HL-60/S4 treated with retinoic acid at 250 ng/mL for 4 days and 3 days (cell line): Measurements from ENCODE around the gene TSR2.

ENCODE experiments used
- in situ Hi-C: fragments of 300-500 bp; cut with MboI; formaldehyde crosslinking; loops from 2 replicates; pipeline ENCODE4 v1.7.0; 2022; ENCODE audit warnings: low sequenced_read_pairs

Gene TSR2, protein sequence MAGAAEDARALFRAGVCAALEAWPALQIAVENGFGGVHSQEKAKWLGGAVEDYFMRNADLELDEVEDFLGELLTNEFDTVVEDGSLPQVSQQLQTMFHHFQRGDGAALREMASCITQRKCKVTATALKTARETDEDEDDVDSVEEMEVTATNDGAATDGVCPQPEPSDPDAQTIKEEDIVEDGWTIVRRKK

DNA sequence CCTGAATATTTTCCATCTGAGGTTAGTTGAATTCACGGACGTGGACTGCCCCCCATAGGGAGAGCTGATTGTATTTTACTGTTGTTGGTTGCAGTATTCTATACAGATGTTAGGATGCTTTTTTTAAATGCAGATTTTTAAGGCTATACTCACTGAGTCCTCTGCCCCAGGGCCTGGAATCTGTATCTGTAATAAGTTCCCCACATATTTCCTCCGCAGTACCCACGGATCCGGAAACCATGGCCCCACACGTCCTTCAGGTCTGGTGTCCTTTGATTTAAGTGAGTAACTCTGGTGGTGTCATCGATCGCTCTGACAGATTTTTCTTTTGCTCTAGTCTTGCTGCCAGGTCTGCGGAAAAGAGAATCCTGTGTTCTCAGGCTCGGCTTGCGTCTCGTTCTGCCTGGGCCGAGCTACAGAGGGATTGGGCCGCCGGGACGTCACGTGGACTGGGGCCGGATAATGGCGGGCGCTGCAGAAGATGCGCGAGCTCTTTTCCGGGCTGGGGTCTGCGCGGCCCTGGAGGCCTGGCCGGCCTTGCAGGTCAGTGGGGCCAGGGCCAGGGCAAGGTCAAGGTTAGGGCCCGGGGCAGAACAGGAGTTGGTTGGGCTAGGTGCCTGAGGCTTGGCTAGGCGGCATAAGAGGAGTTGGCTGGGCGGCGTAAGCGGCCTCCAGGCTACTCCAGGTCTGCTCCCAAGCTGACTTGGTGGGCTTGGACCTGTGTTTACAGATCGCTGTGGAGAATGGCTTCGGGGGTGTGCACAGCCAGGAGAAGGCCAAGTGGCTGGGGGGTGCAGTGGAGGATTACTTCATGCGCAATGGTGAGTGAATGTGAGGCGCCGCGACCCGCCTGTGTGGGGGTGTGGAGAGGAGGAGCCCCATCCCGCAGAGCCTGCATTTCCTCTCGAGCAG is at the start of gene TSR2:
Gene TSR2, plus strand, starts transcription at position 445 of the 912 bp plus-strand sequence. Its CDS starts 18 bp downstream, at position 463.
- in situ Hi-C loops, result no loop called here

- in situ Hi-C loops, result no loop called here
Observed at GRCh38 chrX:54397113-54397512, 43.1 kb upstream of the TSR2 start.

GRCh38 chrX:54407266-54407665 is 32.9 kb upstream of the TSR2 start:
- in situ Hi-C loops, result no loop called here

- in situ Hi-C loops, result no loop called here
Observed at GRCh38 chrX:54411732-54412131, 28.5 kb upstream of the TSR2 start.

- in situ Hi-C loops, result no loop called here
Observed at GRCh38 chrX:54413753-54414152, 26.5 kb upstream of the TSR2 start.

GRCh38 chrX:54415534-54416350 is 24.5 kb upstream of the TSR2 start:
- in situ Hi-C loops, result no loop called here

DNA sequence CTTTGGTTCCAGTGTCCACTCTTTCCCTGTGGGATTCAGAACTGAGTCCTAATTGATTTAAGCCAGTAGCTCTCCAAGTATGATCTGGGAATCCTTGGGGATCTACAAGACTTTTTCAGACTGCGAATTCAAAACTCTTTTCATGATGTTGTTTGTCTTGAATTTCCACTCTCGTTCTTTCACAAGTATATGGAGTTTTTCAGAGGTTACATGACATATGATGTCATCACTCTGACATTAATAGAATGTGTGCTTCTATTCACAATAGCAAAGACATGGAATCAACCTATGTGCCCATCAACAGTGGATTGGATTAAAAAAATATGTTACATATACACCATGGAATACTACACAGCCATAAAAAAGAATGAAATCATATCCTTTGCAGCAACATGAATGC is 23.2 kb upstream of the TSR2 start:
- in situ Hi-C loops, result no loop called here

DNA sequence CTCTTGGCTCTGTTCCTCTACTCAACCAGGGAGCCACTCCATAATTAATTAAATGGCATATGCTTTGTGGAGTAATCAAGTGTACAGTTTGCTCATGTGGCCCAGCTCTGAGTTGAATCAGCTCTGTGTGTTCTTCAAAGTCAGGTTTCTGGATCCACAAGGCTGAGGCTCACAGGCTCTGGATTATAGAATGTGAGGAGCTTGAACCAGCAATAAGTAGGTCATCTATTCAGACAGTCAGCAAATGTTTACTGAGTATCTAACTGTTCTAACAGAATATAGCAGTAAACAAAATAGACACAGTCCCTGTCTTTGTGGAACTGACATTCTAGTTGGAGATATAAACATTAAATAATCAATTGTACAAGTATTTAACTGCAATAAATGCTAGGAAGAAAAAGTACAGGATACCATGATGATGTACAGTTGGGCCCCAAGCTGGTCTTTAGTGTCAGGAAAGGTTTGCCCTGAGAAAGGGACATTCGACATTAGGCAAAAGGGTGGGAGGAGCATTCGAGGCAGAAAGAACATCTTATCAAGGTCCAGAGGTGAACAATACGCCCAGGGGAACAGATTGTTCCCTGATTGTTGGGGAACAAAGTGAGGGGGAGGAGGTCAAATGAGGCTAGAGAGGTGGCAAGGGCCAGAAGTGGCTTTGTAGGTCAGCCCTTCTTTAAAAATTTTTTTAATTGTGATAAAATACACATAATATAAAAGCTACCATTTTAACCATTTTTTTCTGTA is 20.5 kb upstream of the TSR2 start:
- in situ Hi-C loops, result no loop called here

GRCh38 chrX:54422168-54422567 is 18.0 kb upstream of the TSR2 start:
- in situ Hi-C loops, result no loop called here

DNA sequence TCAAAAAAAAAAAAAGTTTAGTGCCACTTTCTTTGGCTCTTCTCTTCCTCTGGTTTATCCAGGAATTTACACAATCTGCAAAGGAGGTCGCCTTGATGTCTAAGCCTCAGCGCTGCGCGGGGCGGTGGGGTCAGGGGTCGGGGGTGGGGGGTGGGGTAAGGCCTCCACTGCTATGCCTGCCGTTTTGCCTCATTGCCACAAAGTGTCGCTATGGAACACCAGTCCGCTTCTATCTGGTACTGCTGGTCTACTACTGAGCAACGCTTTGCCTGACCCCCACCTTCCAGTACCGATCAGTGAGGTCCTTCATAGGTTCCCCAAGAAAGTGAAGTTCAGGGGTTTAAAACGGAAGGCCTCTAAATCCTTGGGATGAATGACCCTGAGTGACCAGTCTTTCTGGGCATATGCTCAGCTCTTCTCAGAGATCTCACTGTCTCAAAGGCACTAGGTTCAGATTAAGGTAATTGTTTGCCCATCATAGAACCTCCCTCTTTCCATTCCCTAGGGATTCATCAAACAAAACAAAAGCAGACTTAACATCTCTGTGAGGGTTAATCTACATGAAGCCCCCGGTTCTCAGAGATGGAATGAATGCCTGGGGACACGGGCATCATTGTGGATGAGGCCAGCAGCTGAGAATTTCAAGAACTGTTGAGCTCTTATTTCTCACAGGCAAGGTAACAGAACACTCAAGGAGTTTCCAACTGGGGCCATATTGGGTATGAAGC is 16.9 kb upstream of the TSR2 start:
- in situ Hi-C loops, result no loop called here

DNA sequence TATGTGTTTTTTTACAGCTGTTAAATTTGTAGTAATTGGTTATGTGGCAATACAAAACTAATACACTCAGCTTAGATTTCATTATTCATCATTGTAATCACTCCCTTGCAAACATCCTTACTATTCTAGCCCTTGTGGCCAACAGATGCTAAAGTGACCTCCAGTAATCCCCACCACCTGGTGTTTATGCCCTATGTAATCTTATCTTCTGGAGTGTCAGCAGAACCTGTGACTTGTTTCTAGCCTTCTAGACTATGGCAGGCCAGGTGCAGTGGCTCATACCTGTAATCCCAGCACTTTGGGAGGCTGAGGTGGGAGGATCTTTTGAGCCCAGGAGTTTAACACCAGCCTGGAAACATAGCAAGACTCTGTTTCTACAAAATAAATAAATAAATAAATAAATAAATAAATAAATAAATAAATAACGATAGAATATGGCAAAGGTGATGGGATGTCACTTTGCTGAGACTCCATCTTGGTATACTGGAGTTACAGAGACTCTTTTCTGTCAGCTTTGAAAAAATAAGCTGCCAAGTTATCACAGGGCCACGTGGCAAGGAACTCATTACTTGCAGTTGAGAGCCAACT is 12.3 kb upstream of the TSR2 start:
- in situ Hi-C loops, result no loop called here

DNA sequence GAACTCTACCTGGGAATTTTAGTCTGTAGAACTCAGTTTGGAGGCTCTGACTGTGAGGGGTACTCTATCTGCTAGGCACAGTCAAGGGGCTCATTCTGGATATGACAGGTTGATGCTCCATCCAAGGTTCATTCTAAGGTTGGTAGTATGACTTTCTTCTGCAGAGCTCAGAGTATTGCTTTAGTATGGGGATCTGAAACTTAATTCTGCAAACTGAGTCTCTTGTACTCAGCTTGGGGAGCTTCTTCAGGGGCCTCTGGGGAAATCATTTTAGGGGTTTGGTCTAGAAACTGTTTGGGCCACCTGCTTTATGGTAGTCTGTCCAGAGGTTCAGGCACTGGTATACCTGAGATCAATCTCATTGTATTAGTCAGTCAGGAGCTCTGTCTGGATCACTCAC is 9.7 kb upstream of the TSR2 start:
- in situ Hi-C loops, result no loop called here

DNA sequence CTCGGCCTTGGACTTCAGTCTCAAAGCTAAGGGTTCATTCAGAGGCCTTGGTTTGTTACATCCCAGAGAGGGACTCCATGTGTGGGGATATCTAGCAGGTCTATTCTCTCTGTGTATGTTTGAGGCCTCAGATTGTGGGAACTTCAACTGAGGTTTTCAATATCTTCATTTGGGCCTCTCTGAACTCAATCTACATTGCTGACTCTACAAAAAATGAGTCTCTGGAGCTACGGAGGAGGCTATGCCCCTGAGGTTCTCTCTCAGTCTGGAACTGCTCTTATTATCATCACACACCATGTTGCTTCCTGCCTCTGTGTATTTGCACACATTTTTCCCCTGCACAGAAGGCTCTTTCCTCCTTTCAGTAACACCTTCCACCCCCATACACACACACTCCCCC is 5.1 kb upstream of the TSR2 start:
- in situ Hi-C loops, result no loop called here

DNA sequence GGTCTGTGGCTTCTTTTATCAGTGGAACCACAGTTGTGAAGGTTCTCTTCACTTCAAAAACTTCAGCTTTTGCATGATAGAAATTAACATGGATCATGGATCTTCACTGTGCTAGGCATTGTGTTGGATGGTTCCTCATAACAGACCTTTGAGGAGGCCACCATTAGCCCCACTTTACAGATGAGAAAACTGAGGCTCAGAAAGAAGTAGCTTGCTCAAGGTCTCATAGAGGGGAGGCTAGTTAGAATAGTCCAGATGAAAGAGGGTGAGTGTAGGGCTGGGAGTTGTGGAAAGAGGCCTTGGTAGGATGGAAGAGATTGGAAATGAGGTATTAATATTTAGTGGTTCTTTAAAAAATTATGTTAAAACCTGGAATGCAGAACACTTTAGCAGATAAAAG is 2.6 kb downstream of the TSR2 start:
- in situ Hi-C loops, result no loop called here

GRCh38 chrX:54444752-54445151 is 4.5 kb downstream of the TSR2 start:
- in situ Hi-C loops, result no loop called here

DNA sequence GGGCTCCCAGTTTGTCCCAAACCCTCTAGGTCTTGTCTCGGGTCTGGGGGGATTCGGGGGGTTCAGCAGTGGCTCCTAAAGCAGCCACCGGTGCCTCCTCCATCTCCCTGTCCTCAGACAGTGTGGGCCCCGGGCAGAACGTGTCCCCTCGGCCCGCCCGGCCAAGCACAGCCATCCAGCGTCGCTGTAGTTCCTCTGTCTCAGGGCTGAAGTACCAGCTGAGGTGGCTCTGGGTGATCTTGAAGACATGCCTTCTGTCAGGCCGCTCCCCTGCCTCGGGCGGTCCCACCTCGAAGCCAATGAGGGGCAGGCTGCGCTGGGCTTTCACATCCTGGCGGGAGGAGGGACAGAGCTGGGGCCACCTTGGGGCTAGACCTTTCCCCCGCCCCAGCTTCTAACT is 5.9 kb downstream of the TSR2 start:
- in situ Hi-C loops, result no loop called here

- in situ Hi-C loops, result no loop called here
Observed at GRCh38 chrX:54447461-54447860, 7.3 kb downstream of the TSR2 start.

GRCh38 chrX:54449929-54450328 is 9.7 kb downstream of the TSR2 start:
- in situ Hi-C loops, result no loop called here

- in situ Hi-C loops, result no loop called here
Observed at GRCh38 chrX:54452920-54453319, 12.7 kb downstream of the TSR2 start.
